GM12873 (cell line): Measurements from ENCODE around the gene PCSK4.
A peak's percentile ranks its signal among the peaks of the same experiment; 100 is the strongest.

Experiments used
- TF ChIP-seq, protein P1 (sequence below): IDR thresholded peaks from 2 replicates; pipeline ENCODE4 v1.5.1; 2012; ENCODE audit warnings: low read depth, mild to moderate bottlenecking, moderate library complexity, low read length, control low read depth; ENCODE audit not compliant: insufficient read depth; ENCODE audit errors: missing control alignments

PCSK4 gene

DNA sequence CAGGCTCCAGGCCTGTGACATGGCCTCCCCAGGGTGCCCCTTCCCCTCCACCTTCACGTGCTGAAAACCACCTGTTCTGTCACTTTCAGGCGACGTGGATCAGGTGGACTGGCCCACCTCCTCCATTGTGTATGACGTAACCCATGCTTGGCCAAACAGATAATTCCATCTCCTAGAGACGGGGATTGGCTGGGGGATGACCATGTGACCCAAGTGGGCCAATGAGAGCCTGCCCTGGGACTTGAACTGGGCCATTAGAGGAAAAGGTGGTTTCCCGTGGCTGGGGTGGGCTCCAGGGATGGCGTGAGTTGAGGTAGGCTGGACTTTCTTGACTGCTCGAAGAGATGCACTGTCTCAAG is 26.2 kb upstream of the PCSK4 start:
- TF ChIP-seq, protein P1, sequence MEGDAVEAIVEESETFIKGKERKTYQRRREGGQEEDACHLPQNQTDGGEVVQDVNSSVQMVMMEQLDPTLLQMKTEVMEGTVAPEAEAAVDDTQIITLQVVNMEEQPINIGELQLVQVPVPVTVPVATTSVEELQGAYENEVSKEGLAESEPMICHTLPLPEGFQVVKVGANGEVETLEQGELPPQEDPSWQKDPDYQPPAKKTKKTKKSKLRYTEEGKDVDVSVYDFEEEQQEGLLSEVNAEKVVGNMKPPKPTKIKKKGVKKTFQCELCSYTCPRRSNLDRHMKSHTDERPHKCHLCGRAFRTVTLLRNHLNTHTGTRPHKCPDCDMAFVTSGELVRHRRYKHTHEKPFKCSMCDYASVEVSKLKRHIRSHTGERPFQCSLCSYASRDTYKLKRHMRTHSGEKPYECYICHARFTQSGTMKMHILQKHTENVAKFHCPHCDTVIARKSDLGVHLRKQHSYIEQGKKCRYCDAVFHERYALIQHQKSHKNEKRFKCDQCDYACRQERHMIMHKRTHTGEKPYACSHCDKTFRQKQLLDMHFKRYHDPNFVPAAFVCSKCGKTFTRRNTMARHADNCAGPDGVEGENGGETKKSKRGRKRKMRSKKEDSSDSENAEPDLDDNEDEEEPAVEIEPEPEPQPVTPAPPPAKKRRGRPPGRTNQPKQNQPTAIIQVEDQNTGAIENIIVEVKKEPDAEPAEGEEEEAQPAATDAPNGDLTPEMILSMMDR = no peak

- TF ChIP-seq, protein P1 = no peak
Measured at GRCh38 chr19:1514986-1515721, 25.0 kb upstream of the PCSK4 start.

- TF ChIP-seq, protein P1 = no peak
Measured at GRCh38 chr19:1514295-1514661, 24.1 kb upstream of the PCSK4 start.

- TF ChIP-seq, protein P1 = peak; percentile 72
Measured at GRCh38 chr19:1513499-1514294, 23.5 kb upstream of the PCSK4 start.

DNA sequence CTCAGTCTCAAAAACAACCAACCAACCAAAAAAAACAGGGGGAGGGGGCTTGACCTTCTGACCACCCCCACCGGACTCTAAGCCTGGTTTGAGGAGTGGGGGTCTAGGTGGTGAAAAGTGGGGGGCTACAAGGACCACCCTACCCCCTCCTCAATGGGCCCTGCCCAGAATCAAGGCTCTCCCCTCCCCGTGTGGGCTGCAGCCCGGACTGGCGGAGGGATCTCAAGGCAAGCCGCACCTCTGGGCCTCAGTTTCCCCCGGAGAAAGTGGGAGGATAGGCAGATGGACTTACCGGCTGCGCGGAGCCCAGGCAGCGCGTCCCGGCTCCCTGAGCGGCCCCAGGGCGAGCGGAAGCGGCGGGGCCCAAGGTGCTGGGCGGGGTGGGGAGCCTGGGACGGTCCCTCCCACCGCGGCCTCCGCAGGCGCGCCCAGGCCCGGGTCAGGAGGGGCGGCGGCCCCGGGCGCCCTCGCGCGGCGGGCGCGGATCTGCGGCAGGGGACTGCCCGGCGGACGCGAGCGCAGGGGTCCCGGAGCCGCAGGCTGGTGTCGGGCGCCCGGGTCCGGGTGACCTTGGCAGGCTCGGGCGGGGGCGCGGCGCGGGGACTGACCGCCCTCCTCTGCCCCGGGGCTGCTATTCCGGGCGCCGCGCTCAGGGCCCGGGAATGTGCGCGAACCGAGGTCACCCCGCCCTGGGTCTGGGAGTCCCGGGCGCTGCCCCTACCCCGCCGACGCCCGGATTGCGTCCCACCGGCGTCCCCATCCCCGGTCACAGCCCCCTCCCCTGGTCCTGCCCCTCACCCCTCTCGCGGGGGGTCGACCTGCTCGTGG is 22.7 kb upstream of the PCSK4 start, which contains the start of gene ADAMTSL5:
Gene ADAMTSL5 (minus strand): TSS at position 349 of the 828 bp plus-strand sequence. CDS start 2,076 bp downstream, outside the sequence.
- TF ChIP-seq, protein P1 = no peak

DNA sequence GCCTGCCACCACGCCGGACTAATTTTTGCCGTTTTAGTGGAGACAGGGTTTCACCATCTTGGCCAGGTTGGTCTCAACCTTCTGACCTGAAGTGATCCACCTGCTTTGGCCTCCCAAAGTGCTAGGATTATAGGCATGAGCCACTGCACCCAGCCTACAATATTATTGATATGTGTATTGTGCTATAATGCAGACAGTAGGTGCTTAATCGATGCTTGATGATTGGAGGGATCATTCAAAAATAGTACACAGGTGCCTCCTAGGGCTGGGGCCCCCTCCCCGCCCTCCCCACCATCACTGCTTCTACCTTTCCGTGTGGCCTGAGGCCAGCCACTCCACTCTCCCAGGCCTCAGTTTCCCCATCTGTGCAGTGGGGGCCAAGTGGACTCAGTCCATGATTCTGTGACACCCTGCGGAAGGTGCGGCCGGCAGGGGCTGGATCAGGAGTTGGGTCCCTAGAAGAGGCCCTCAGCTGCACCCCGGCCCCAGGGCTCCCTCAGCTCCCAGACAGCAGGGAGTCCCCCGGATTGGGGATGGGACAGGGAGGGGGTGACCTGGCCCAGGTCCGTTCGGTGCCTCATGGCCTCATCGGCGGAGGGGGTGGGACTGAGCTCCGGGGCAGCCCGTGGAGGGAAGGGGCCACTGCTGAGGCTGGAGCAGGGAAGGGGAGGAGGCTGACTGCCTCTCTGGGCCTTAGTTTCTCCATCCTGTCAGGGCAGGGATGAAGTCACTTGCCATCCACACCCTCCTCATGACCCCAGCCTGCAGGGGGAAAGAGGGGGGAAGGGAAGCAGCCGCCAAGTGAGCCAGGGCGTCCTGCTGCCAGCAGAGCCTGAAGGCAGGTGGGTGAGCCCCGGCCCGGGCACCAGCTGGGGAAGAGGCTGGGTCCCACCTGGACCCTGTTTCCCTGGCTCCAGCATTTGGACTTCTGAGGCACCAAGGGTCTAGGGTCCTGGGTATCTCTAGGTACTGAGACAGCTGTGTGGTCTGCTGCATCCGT is 21.5 kb upstream of the PCSK4 start:
- TF ChIP-seq, protein P1 = no peak
